HG03432 (cell line): ENCODE results near the gene MAP1LC3B.

ENCODE experiments used
- ATAC-seq: cut with Tn5 transposase; IDR thresholded peaks from one replicate; pipeline ENCODE4 v1.9.1; 2021; ENCODE audit warnings: mild to moderate bottlenecking, moderate library complexity; ENCODE audit not compliant: unreplicated experiment

Gene MAP1LC3B

GRCh38 chr16:87391950-87392820 is at the start of gene MAP1LC3B:
Gene MAP1LC3B (plus strand): TSS chr16:87392336. CDS start chr16:87392428, 92 bp downstream.
- peak; percentile 66 for ATAC-seq

DNA sequence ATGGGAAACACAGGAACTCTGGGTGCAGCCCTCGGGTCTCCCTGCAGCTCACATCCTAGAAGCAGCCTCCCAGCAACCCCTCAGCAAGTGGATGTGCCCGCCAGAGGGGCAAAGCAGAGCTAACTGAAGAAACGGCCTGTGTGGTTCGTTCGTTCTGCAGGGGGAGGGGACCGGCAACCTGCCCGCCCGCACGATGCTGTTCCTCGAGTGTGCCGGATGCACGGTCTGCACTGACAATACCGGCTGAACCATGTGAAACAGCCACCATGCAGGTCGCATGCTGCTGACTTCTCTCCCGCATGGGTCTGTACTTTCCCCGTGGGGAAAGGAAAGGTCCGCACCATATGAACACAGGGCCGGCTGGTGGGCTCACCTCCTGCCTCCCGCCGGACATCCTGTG is 49.6 kb upstream of the MAP1LC3B start:
- no peak for ATAC-seq

DNA sequence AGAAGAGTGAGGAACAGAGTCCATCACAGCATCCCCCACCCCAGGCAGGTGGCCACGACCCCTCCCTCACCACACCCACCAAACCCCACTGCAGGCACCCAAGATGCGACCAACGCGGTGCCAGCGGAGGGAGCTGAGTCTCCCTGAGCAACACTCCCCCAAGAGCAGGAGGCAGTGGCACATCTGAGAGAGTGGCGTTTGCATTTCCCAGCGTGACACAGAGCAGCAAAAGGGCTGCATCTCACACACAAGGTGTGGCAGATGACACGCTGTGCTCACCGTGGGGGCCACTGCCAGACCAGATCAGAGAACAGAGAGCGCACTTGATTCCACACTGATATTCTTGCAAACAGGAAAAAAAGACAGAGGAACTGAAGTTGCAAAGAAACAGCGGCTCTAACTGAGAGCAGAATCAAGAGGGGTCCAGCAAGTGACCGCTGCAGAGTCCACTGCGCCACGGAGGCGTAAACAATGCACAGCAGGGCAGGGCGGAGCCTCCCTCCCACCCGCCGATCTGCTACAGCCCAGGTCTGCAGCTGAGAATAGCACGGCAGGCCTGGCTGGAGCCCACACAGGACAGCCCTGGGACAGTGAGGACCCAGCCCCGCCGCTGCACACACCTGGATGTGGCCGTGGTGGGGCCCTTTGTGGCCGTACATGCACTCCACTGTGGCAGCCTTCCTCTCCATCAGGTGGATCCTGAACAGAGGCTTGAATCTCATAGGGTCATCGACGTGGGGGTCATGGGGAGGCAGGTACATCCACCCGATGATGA is 49.0 kb upstream of the MAP1LC3B start:
- no peak for ATAC-seq

DNA sequence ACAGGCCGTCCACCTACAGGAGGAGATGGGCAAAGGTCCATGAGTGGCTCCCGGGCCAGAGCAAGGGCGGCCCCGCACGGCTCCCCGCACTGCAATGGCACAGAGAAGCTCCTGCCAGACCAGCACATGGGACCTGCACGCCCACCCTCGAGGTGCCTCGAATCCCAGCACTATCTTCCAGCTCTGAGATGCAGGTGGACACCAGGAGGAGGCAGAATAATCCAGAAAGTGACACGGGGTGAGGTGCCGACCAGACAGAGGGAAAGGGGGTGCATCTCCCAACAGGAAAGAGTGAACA is 48.4 kb upstream of the MAP1LC3B start:
- ATAC-seq = no peak

- no peak for ATAC-seq
These were observed 47.8 kb upstream of the MAP1LC3B start for GRCh38 chr16:87344165-87344930.

GRCh38 chr16:87344931-87345631 is 47.1 kb upstream of the MAP1LC3B start:
- ATAC-seq = no peak

- ATAC-seq = no peak
These were observed 46.3 kb upstream of the MAP1LC3B start for GRCh38 chr16:87345726-87346424.

DNA sequence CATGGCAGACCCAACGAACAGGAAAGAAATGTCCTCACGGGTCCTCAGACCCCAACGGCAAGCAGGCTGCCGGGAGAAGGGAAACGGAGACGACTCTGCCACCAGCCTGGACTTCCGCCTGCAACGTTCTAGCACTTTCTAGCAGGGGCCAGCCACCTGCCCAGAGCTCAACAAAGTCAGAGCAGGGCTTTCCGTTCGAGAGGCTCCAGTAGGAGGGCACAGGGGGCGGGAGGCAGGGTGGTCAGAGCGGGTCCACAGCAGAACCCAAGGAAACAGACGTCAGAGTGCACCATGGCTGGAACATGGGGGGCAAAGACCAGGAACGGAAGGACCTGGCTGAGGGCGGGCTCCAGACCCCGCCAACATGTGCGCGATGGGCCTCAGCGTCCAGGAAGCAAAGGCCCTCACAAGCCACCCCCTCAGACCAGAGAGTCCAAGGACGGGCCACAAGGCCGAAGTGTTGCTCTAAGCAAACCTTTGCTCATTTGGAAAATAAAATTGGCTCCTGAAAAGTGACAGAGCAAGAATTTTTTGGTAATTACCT is 45.5 kb upstream of the MAP1LC3B start:
- no peak for ATAC-seq

DNA sequence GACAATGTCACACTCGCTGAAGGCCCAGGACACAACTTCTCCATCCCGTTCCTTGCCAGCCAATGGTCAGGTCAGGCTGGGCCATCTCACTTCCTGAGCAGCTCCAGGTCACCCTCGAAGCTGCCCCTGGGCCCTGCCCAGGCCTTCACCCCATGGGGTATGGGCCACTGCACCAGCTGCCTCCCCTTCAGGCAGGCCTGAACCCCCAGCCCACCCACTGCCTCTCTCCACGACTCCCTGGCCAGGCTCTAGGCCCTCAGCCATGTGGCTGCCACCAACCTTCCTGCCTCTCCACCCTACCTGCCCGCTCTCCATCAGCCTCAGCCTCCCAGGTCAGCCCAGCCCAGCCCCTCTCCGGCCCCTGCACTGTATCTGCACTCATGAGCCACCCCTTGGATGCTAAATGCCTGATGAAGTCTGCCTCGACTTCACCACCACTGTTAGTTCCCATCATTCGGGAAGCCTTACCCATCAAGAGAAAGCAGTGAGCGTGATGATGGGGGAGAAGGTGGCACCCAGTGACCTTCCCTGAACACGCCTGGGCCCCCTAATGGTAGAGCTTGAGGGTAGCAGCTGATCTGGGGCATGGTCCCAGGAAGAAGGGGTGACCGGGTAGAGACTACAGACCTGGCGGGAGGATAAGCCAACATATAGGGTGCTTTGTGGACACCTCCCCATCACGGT is 44.1 kb upstream of the MAP1LC3B start:
- ATAC-seq = no peak

DNA sequence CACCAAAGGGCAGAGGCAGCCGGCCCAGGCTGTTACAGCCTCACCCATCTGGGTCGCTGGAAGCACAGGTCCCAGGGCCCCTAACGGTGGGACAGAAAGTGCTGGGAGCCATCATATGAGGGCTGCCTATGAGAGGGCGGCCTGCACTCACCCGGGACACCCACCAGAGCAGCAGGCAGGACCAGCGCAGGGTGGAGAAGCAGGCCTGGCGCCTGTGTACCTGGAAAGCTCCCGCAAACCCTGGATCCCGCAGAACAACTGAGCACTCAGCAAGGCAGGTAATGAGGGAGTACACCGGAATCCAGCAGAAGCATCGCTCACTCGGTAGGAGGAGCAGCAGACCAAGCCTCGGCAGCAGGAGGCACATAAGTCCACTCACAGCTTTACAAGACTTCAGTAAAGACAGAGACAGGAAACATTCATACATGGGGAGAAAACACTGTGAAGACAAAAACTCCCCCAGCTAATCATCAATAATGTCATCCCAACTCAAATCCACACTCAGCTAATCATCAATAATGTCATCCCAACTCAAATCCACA is 43.4 kb upstream of the MAP1LC3B start:
- ATAC-seq = no peak

GRCh38 chr16:87350031-87350430 is 42.1 kb upstream of the MAP1LC3B start:
- no peak for ATAC-seq

DNA sequence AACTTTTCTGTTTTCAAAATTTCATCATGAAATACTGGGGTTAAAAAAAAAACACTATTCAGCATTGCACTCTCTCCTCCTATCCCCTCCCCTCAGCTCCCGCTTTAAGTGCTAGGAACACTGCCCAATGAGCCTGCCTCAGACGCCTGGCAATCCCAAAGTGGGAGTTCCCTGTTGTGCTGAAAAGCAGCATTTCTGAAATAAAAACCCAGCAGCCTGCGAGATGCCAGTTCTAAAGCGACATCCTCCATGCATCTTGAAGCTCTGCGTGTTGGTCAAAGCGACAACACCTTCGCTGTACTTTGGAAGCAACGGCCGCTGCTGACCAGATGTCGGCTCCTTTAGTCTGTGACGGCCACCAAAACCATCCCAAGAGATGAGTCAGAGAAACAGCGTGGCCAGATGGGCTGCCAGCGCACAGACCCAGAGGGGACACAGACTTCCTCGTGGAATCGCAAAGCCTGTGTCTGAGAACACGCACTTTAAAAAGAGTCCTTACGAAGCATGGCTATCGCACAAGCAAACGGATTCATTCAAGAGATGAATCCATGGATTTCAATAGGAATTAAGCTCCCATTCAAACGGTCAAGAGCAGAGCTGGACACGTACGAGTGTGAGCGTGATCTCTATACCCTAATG is 41.3 kb upstream of the MAP1LC3B start:
- no peak for ATAC-seq

GRCh38 chr16:87351320-87351698 is 40.8 kb upstream of the MAP1LC3B start:
- ATAC-seq = no peak

GRCh38 chr16:87352818-87353217 is 39.3 kb upstream of the MAP1LC3B start:
- ATAC-seq = no peak

GRCh38 chr16:87353613-87354012 is 38.5 kb upstream of the MAP1LC3B start:
- no peak for ATAC-seq

GRCh38 chr16:87356491-87356853 is 35.7 kb upstream of the MAP1LC3B start:
- no peak for ATAC-seq

- no peak for ATAC-seq
These were observed 33.9 kb upstream of the MAP1LC3B start for GRCh38 chr16:87358250-87358649.

DNA sequence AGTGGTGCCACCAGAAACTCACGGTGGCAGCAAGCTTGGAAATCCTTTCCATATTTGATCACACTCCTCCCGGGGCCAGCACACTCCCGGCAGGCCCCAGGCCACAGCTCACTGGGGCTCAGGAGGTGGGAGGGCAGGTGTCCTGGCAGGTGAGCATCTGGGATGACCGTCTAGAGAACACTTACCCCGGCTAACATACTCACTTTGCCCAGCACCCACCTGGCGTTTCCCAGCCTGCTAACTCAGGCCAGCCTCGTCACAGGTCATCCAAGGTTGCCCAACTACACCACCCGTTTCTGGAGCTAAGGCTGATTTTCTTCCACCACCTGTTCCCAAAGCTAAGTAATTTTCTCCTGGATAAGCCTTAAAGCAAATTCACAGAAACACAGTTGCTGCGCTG is 33.4 kb upstream of the MAP1LC3B start:
- no peak for ATAC-seq

DNA sequence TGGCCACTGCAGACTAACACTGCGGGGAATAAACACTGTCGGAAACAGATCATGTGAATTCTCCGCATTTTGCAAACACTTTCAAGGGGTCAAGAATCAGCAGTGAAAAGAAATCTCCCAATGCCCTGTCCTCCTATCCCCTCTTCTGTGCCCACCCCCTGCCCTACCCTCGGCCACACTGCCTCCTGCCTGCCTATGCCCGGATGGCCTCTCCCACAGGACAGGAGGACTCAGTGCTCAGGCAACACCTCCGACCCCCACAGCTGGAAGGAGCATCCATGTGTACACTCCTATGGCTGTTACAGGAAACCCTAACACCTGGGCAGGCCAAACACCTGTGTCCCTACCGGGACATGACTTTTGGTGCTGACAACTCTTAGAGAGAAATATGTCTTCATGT is 33.0 kb upstream of the MAP1LC3B start:
- no peak for ATAC-seq
